Urothelium cell line (cell line): ENCODE measurements around the gene ZNF83.
"Not testable (repeated sequence)": the region's sequence is repeated elsewhere in the genome, so short reads cannot be mapped to it uniquely, and the experiment has no call there.

Experiments
- DNase-seq: peaks from one replicate; pipeline ENCODE4 v3.0.0; 2011; ENCODE audit warnings: low spot score, mixed read lengths
- FAIRE-seq: peaks from 2 replicates; lab custom pipeline; 2011; peaks lifted over from hg19 to GRCh38; lab: Jason Lieb, UNC

ZNF83 gene

GRCh38 chr19:52570000-52570861, 67.9 kb downstream of the ZNF83 start, which contains the start of gene ZNF701:
ZNF701 (plus strand) TSS chr19:52570287; CDS start chr19:52574148, 3,861 bp downstream.
- FAIRE-seq = no peak
- peak; percentile 45 for DNase-seq

- FAIRE-seq, DNase-seq: not testable (repeated sequence)
These were observed 68.5 kb downstream of the ZNF83 start for GRCh38 chr19:52569638-52569999.

- no peak for FAIRE-seq
- no peak for DNase-seq
These were observed 70.2 kb downstream of the ZNF83 start for GRCh38 chr19:52567921-52568320.

- FAIRE-seq (no peak), DNase-seq (no peak)
These were observed 71.6 kb downstream of the ZNF83 start for GRCh38 chr19:52566588-52566987.

GRCh38 chr19:52566121-52566520, 72.0 kb downstream of the ZNF83 start:
- DNase-seq = no peak
- no peak for FAIRE-seq
